K562 (cell line): Measurements from ENCODE around the gene LRRC25. TPM values are rescaled to one million over a fixed set of nuclear protein-coding genes. Genes with fewer than 3 reads are reported as not detected.

Experiments
- AFF4 ChIP-seq: sonication (generic); formaldehyde crosslinking; IDR thresholded peaks from 2 replicates; pipeline ENCODE4 v1.8.0; 2023; ENCODE audit warnings: mild to moderate bottlenecking, missing genetic modification reagents
- ATF3 ChIP-seq, 2 experiments: fragments of 450-650 bp in 1 of 2; sonication (generic) in 1 of 2; formaldehyde crosslinking in 1 of 2; IDR thresholded peaks in 1 of 2; conservative IDR thresholded peaks in 1 of 2; 2 replicates each; pipeline versions ENCODE4 v1.6.1 to v1.8.1; 2016 to 2023; ENCODE audit warnings: mild to moderate bottlenecking in 2 of 2, moderate library complexity in 2 of 2, inconsistent platforms in 1 of 2, missing genetic modification reagents in 1 of 2
- ATF6 ChIP-seq: sonication (generic); formaldehyde crosslinking; IDR thresholded peaks from 2 replicates; pipeline ENCODE4 v1.4.0; 2020; ENCODE audit warnings: mild to moderate bottlenecking, missing genetic modification reagents
- CEBPG ChIP-seq, 3 experiments: fragments of 200-800 bp in 1 of 3; sonication (Bioruptor generic) in 1 of 3; sonication (generic) in 1 of 3; formaldehyde crosslinking in 1 of 3; IDR thresholded peaks in 2 of 3; conservative IDR thresholded peaks in 1 of 3; 2 replicates each; pipeline versions ENCODE4 v1.6.1 to v1.8.0; 2016 to 2022; ENCODE audit warnings: missing compliant biosample characterization in 2 of 3, missing genetic modification characterization in 2 of 3, mild to moderate bottlenecking in 1 of 3, missing genetic modification reagents in 1 of 3
- GMEB1 ChIP-seq: fragments of 250-450 bp; sonication (Bioruptor Pico); IDR thresholded peaks from 2 replicates; pipeline ENCODE4 v1.4.0; 2020; ENCODE audit warnings: mild to moderate bottlenecking
- JUND ChIP-seq, 2 experiments: IDR thresholded peaks; 2 replicates in 1 of 2; 3 replicates in 1 of 2; pipeline ENCODE4 v1.6.1; 2011; ENCODE audit warnings: borderline replicate concordance in 2 of 2, low read depth in 2 of 2, low read length in 2 of 2, improper control_type of control experiment in 1 of 2, missing biosample characterization in 1 of 2, missing genetic modification characterization in 1 of 2, missing genetic modification reagents in 1 of 2
- KDM5B ChIP-seq: fragments of 200-600 bp; sonication (generic); IDR thresholded peaks from 2 replicates; pipeline ENCODE4 v1.6.1; 2012; ENCODE audit warnings: low read depth, mild to moderate bottlenecking, moderate library complexity, low read length, control low read depth, inconsistent platforms; ENCODE audit not compliant: insufficient replicate concordance
- NONO ChIP-seq, 2 experiments: fragments of 200-400 bp in 1 of 2; fragments of 450-650 bp in 1 of 2; formaldehyde crosslinking in 1 of 2; IDR thresholded peaks; 2 replicates each; pipeline ENCODE4 v1.6.1; 2017; ENCODE audit warnings: low read depth in 2 of 2, mild to moderate bottlenecking in 2 of 2, moderate library complexity in 2 of 2, low read length in 1 of 2
- POLR2AphosphoS2 ChIP-seq: IDR thresholded peaks from 2 replicates; pipeline ENCODE4 v1.6.1; 2012; ENCODE audit warnings: low read length, improper control_type of control experiment
- PTBP1 ChIP-seq: fragments of 200-400 bp; formaldehyde crosslinking; IDR thresholded peaks from 2 replicates; pipeline ENCODE4 v1.6.1; 2017; ENCODE audit warnings: low read depth, low read length
- RBM22 ChIP-seq: fragments of 200-400 bp; formaldehyde crosslinking; IDR thresholded peaks from 2 replicates; pipeline ENCODE4 v1.6.1; 2018; ENCODE audit warnings: low read length, low read depth; ENCODE audit not compliant: poor library complexity, severe bottlenecking
- ZBTB26 ChIP-seq: fragments of 450-650 bp; formaldehyde crosslinking; IDR thresholded peaks from 2 replicates; pipeline ENCODE4 v1.4.0; 2022; ENCODE audit warnings: missing genetic modification characterization
- ZSCAN32 ChIP-seq: fragments of 450-650 bp; formaldehyde crosslinking; IDR thresholded peaks from 2 replicates; pipeline ENCODE4 v1.4.0; 2020; ENCODE audit warnings: mild to moderate bottlenecking, moderate library complexity
- polyA plus RNA-seq, 8 experiments: library from polyadenylated mRNA; depleted of rRNA in 4 of 8; stranded (reverse) in 5 of 8; unstranded in 3 of 8; fragments of >200 nt; fragmentation: Nextera tagmentation in 2 of 8; fragmentation: Illumina TruSeq in 1 of 8; extraction: Ambion mirVana in 2 of 8; extraction: Trizol in 1 of 8; gene quantifications; 2 replicates each; pipeline versions ENCODE4 v1.2.1 to v1.2.3, GENCODE V29; 2011 to 2014; ENCODE audit warnings: inconsistent platforms in 1 of 8, missing spikeins in 1 of 8
- total RNA-seq, 7 experiments: library from RNA; depleted of rRNA in 6 of 7; stranded (reverse); fragments of >200 nt in 6 of 7; fragmentation: Illumina TruSeq in 2 of 7; extraction: Trizol in 2 of 7; gene quantifications; 2 replicates each; pipeline versions ENCODE4 v1.2.1 to v1.2.3, GENCODE V29; 2011 to 2021; ENCODE audit warnings: low replicate concordance in 1 of 7

LRRC25 gene
- total and polyA plus RNA-seq, 9 of the 15 experiments (the other 6 are each of a cell fraction or from before 2014, with no cell fraction given) = 0.07 to 0.36 (median 0.10) TPM; not detected in 3

GRCh38 chr19:18386543-18387271 lies 10.7 kb downstream of the LRRC25 start (continued):
- TF ChIP-seq NONO (IDR thresholded peaks at IDR 0.05; ENCODE audit: low read depth in 2 of 2, low read length in 1 of 2) (0 out of 4 replicates have a peak, but pooled peaks of 1 of the 2 experiments have one; percentile 32), ZBTB26 (CRISPR knock-in tag) (no peak), PTBP1 (0 out of 2 replicates have a peak, but pooled peaks have one; percentile 1), ZSCAN32 (CRISPR knock-in tag) (0 out of 2 replicates have a peak, but pooled peaks have one; percentile 21), CEBPG (CRISPR knock-in tag; IDR thresholded peaks at IDR 0.05) (peak; percentile 90), CEBPG (tag; conservative IDR thresholded peaks at IDR 0.05 in 1 of 2, IDR thresholded peaks at IDR 0.05 in 1 of 2) (peak in 1 of 2 experiments; percentile 52; a peak in 1 of 4 replicates), JUND (IDR thresholded peaks at IDR 0.05; ENCODE audit: borderline replicate concordance, low read depth, low read length) (0 out of 2 replicates have a peak, but pooled peaks have one; percentile 17), JUND (tag; IDR thresholded peaks at IDR 0.05; ENCODE audit: borderline replicate concordance, low read depth, low read length) (no peak), RBM22 (peak; percentile 8), KDM5B (peak; percentile 22), ATF3 (IDR thresholded peaks at IDR 0.05) (peak; percentile 46; the same call in 1 of the 2 replicates), ATF3 (CRISPR knock-in tag; conservative IDR thresholded peaks at IDR 0.05) (no peak), ATF6 (0 out of 2 replicates have a peak, but pooled peaks have one; percentile 64), POLR2AphosphoS2 (peak; percentile 84), AFF4 (0 out of 2 replicates have a peak, but pooled peaks have one; percentile 65), GMEB1 (no peak)
